NCI-H187 treated with DMSO at 0.1 percent for 48 hours (cell line): ENCODE data around the gene D2HGDH.
"Not testable (repeated sequence)": the region's sequence is repeated elsewhere in the genome, so short reads cannot be mapped to it uniquely, and the experiment has no call there.

Experiments
- DNase-seq: peaks from one replicate; lab custom pipeline; 2025; lab: John Stamatoyannopoulos, UW

The D2HGDH gene

DNA sequence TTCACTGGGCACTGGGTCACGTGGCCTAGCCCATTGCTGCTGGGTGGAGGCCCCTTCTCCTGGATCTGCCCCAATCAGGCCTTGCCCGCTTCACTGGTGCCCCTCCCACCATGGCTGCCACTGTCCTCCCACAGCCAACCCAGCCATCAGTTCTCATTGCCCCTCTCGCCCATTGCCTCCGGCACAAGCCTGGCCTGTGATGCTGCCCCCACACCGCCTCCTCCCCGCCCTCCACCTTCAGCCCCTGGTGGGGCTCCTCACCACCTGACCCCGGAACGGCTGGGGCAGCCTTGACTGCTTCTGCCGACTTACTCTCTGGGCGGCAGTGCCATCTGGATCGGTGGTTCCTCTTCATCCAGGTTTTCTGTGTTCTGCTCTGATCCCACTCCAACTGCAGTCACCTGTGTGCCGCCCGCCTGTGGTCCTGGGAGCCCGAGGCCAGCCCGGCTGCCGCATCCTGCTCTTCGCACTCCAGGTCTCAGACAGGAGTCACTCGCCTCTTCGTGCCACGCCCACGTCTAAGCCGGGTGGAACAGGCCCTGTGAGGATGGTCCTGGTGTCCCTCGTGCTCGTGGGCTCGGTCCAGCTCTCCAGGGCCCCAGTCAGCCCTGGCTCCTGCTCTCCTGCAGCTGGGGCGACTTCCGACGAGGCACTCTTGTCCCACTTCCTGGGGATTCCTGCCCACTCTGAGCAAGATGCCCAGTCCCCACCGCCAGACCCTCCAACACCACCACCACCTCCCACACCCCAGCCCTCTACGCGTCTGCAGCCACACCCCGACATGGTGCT lies 14.2 kb downstream of the D2HGDH start:
- DNase-seq = no peak

DNA sequence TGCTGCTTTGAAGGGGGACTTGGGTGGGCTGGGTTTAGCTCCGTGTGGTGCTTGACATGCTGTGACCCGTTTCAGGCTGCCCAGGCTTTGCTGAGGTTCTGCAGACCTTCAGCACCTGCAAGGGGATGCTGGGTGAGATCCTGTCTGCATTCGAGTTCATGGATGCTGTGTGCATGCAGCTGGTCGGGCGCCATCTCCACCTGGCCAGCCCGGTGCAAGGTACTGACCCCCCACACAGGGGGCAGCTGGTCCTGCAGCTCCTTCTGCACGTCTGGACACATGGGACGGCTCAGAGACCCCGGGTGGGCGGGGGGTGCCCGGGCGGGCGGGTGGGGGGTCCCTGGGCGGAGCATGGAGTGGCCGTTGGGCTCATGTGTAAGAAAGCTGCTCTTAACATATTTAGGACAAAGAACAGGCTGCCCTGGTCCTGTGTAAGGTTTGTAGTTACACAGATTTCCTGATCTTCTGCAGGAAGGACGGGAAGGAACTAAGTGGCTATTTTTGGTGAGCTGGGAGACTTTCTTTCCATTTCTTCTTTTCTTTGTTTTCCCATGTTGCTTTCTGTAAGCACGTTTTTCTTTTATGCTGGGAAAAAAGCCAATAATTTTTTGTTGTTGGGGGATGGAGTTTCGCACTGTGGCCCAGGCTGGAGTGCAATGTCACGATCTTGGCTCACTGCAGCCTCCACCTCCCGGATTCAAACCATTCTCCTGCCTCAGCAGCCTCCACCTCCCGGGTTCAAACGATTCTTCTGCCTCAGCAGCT lies 15.8 kb downstream of the D2HGDH start:
- DNase-seq = no peak

- DNase-seq = no peak
Observed at GRCh38 chr2:241751152-241751551, 16.7 kb downstream of the D2HGDH start.

DNA sequence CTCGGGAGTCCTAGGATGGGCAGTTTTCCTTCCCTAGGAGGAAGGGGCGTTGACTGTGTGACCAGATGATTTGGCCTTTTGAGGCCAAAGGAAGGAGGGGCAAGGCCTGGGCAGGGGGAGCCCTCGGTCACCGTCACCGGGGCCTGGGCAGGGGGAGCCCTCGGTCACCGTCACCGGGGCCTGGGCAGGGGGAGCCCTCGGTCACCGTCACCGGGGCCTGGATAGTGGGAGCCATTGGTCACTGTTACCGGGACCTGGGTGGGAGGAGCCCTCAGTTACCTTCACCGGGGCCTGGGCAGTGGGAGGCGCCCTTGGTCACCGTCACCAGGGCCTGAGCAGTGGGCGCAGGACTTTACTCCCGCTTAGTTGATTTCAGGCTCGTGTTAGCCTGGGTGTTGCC lies 17.3 kb downstream of the D2HGDH start:
- DNase-seq = no peak

GRCh38 chr2:241752253-241752652 lies 17.8 kb downstream of the D2HGDH start:
- no peak for DNase-seq

DNA sequence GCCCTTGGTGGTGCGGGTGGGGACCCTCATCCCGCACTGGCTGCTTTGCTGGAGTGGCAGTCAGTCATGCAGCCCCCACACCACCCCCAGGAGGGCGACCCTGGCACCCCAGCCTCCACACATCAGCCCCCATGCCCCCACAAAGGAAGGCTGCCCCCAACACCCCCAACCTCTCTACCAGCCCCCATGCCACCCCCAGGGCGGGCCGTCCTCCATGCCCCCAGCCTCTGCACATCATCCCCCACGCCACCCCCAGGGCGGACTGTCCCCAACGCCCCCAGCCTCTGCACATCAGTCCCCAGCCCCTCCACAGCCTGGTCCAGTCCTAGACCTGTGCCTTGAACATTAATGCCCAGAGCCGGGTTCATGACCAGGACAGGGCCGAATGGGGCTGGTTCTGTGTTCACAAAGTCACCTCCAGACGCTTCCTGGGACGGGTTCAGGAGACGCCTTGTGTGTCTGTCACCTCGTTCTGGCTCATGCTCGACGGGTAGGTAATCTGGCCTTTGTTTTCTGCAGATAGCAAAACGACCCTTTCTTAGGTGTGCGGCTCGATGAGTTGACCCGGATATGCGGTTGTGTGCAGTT lies 18.4 kb downstream of the D2HGDH start:
- no peak for DNase-seq

DNA sequence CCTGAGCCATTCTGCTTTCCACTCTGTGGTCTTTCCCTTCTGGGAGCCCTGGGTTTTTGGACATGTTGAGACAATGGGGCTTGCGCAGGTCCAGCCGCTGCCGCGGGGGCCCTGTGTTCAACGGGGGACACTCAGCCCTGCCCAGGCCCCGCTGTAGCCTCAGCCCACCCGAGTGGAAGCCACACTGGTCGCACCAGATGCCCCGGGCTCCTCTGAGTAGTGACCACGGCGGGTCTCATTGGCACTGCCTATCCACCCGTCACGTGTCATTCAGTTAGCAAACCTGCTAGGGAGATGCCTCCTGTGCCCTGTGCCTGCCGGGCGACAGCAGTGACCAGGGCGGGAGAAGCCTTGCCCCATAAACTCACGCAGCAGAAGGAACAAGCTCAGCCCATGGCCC lies 19.1 kb downstream of the D2HGDH start:
- DNase-seq = no peak

DNA sequence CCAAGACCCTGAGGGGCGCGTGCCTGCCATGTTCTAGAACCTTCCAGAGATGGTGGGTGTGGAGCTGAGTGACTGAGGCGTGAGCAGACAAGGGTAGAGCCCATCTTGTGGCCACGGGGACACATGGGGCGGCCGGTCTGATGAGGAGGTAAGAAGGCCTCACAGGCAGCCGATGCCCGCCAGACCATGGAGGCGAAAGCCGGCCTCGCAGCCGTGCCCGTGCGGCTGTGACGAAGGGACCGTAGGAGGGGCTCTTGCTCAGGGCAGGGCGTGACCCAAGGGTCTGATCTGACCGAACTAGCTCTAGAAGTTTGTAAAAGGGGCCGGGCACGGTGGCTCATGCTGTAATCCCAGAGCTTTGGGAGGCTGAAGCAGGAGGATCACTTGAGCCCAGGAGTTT lies 19.6 kb downstream of the D2HGDH start:
- no peak for DNase-seq

DNA sequence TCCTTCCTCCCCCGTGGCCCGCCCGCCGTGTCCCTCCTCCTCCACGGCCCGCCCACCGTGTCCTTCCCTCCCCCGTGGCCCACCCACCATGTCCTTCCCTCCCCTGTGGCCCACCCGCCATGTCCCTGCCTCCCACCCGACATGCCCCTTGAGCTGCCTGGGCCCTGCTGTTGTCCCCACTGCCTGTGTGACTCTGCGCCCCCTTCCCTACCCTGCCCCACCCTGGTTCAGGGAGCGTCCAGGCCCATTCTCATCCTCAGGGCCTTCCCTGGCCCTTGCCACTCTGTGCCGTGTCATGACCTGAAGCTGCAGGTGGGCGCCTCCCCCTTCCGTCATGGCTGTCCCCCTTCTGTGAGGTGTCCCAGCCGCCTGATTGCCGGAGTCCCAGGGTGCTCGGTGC lies 20.7 kb downstream of the D2HGDH start:
- DNase-seq = no peak

DNA sequence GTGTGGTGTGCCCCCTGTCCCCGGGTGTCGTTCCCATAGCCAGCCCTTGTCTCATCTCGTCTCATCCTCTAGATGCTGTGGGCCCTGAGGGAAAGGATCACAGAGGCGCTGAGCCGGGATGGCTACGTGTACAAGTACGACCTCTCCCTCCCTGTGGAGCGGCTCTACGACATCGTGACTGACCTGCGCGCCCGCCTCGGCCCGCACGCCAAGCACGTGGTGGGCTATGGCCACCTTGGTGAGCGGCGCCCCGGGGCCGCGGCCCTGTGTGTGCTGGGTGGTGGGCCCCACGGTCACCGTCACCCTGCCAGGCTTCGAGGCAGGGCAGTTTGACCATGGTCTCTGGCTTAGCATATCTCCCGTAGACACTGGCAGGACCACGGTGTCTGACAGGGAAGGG lies 21.3 kb downstream of the D2HGDH start:
- no peak for DNase-seq

- no peak for DNase-seq
Observed at GRCh38 chr2:241759067-241759807, 24.8 kb downstream of the D2HGDH start.

DNA sequence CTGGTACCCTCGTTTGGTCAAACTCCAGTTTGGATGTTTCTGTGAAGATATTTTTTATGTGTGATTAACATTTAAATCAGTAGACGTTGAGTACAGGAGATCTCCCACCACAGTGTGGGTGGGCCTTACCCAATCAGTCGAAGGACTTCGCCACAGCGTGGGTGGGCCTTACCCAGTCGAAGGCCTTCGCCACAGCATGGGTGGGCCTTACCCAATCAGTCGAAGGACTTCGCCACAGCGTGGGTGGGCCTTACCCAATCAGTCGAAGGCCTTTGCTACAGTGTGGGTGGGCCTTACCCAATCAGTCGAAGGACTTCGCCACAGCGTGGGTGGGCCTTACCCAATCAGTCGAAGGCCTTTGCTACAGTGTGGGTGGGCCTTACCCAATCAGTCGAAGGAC lies 25.5 kb downstream of the D2HGDH start:
- DNase-seq = not testable (repeated sequence)

- no peak for DNase-seq
Observed at GRCh38 chr2:241760301-241760771, 25.9 kb downstream of the D2HGDH start.

DNA sequence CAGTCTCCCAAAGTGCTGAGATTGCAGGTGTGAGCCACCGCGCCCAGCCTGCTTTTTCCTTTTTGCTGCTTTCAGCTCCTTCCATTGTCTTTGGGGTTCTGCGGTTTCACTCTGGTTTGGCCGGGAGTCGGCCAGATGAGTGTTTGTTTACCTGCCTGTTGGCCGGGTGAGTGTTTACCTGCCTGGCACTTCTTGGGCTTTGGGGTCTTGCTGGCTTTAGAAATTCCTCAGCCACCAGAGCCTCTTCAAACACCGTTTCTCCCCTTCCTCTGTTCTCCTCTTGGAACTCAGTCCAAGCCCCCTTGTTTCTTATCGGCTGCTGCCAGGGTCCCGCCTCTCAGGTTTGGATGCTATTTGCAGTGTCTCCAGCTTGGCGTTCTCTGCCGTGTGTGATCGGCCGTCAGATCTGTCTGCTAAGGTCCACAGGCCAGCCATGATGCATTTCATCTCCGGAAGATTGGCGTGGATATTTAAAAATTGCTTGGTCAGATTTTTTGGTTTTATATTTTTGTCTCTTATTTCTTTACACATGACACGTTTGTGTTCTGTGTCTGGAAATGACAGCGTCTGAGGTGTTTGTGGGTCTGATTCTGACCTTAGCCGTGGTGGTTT lies 28.0 kb downstream of the D2HGDH start:
- DNase-seq = no peak

- no peak for DNase-seq
Observed at GRCh38 chr2:241762933-241763369, 28.5 kb downstream of the D2HGDH start.

GRCh38 chr2:241763551-241764274 lies 29.3 kb downstream of the D2HGDH start:
- no peak for DNase-seq

DNA sequence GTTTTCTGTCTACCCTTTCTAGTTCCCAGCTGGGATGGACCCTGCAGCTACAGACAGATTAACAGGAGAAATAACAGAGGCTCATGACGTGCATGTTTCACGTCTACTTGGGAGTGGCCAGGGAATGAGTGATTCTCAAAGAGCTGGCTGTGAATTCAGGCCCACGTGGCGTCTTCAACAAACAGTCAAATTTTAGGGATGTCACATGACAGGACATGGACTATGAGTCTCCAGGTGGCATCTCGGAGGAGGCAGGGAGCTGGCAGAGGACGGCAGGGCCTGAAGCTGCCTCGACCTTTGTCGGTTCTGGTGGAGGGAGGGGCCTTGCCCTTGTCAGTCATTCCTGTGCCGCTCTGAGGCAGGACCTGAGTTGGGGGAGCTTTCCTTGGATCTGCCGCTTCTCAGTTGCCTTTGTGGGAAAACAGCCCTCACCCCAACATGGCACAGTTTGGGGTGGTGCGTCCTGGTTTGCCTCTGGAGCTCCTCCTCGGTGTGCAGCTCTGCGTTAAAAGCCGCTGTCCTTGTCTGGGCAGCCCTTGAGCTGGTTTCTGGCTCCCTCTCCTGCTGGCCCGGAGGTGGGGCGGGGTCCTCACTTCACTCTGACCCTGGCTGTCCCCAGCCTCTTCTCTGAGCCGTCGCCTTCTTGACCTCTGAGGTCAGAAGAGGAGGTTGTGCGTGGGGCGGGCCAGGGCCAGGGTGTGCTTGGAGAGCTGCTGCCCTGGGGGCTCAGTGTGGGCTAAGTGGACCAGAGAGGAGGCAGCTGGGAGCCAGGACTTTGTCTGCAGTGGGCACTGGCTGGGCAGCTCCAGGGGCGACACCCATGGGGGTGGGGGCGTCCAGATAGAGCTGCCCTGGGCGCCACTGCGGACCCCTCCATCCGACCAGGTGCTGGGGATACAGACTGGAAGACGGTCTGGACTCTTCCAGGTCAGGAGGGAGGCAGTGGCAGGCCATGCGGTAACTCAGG lies 30.1 kb downstream of the D2HGDH start:
- no peak for DNase-seq

DNA sequence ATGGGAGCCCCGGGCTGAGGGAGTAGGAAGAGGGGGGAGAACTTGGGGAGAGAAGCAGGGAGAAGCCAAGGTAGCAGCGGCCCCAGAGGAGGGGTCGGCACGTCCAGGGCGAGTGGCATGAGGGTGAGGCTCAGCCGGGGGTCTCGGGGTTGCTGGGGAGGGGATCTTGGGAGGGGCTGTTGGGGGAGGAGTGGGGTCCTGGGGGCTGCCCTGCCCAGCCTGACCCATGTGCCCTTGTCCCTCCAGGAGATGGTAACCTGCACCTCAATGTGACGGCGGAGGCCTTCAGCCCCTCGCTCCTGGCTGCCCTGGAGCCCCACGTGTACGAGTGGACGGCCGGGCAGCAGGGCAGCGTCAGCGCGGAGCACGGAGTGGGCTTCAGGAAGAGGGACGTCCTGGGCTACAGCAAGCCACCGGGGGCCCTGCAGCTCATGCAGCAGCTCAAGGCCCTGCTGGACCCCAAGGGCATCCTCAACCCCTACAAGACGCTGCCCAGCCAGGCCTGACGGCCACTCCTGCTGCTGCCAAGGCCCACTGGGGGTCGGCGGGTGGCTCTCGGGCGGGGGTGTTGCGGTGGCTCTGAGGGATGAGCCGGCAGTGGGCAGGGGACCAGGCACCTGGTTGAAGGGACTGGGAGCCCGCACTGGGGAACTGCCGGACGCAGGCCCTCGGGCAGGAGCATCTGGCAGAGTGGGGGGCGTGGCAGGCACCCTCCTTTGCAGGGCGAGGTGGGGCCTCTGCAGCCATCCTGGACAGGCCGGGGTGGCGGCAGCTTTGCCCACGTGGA lies 33.2 kb downstream of the D2HGDH start:
- no peak for DNase-seq

- DNase-seq = no peak
Observed at GRCh38 chr2:241768251-241768711, 33.9 kb downstream of the D2HGDH start.
